GM18519 (cell line): ENCODE measurements around the gene SEMA4D.

ENCODE experiments used
- ATAC-seq: cut with Tn5 transposase; IDR thresholded peaks from one replicate; pipeline ENCODE4 v1.9.1; 2021; ENCODE audit warnings: mild to moderate bottlenecking, moderate library complexity; ENCODE audit not compliant: unreplicated experiment, low FRiP score

Gene SEMA4D

GRCh38 chr9:89418882-89419640 lies 78.9 kb downstream of the SEMA4D start:
- no peak for ATAC-seq

GRCh38 chr9:89418474-89418845 lies 79.5 kb downstream of the SEMA4D start:
- ATAC-seq: no peak

DNA sequence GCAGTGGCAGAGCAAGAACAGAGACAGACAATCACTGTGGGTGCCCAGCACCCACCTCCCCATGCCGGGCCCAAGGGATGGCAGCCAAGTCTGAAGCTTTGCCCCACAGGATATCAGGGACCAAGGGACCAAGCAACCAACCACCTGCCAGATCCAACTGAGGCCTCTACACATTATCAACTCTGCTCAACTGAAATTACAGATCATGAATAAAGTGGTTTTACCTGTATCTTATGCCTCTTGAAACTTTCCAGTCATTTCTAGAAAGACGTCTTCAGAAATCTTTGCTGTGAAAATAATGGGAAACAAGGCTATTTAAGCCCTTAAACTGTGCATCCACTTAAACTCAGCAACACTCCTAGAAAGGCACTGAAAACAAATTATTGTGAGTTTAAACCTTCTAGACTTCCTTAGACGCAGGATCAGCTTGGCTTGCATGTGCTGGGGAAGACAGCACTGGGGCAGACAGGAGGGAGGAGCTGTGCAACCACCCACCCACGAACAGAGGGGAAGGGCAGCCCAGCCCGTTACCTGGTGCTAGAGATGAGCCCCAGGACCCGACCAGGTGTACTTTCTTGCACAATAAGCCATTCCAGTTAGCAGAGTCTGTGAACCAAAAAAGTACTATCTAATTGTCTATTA lies 80.0 kb downstream of the SEMA4D start:
- no peak for ATAC-seq

DNA sequence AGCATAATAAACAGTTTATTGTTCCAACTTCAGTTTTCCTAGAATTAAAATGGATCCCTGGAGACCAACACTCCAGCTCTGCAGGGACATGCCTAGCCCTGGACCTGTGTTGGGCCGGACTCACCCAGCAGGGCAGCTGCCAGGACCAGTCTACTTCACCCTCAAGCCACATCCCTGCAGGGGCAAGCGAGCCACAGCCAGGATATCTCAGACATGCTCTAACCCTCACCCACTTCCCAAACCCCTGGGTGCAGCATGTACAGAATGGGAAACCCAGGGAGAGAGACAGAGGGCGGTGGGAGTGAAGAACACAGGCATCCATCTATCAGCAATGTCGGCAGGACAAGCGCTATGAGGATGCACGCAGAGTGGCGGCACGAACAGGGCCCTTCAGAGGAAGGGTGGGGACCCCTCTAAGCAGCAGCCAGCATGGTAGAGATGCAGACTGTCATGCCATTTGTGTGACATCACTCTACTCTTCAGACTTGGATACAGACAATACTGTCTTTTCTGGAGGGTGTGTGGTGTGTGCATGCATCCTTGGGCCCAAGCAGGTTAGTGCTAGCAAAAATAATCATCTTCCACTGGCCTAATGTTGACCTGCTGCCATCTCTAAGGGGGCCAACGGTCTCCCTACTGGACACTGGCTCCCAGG lies 83.1 kb downstream of the SEMA4D start:
- no peak for ATAC-seq

DNA sequence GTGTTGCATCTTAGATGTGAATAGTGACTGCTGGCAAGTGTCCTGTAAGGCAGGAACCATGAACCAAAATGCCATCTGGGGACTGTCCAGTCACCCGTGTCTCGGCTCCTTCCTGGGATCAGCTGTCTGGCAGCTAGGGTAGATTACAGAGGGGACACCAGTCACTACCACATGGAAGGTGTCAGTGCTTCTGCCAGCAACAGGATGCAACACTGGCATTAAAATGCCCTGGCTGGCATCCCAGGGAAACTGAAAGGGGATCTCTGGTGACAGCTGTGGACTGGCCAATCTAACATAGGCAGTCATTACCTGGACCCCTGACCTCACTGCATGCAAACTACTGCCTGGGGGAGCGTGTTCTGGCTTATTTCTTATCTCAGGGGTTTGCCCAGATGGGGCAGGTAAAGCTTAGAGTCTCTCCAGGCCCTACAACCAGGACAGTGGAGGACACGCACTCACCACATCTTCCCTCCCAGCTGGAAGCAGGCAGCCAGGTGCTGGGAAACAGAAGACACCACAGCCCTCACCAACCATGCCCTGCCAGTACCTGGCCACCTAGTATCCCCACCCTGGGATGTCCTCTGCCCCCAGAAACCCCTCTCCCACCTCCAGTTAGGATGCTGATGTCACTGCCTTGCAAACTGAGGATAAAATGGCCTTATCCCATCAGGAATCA lies 83.8 kb downstream of the SEMA4D start:
- ATAC-seq: no peak

DNA sequence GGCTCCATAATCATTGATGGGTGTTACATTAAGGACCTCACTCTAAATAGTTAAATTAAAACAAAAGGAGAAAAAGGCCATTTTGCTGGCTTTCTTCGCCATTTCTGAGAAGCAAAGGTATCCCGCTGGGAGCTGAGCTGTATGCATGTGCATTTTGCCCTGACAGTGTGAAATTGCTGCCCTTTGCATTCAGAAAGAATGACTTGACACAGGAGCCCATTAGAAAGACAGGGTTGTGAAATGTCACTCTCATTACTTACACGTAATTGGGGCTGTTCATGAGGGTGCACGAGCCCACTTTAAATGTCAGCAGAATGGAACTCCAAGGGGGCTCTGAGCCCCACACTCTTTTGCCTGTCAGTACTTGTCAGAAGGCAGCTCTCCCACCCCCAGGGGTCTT lies 85.0 kb downstream of the SEMA4D start:
- ATAC-seq: no peak

- no peak for ATAC-seq
These were observed 85.4 kb downstream of the SEMA4D start for GRCh38 chr9:89412541-89412940.

- ATAC-seq: no peak
These were observed 86.2 kb downstream of the SEMA4D start for GRCh38 chr9:89411759-89412158.

GRCh38 chr9:89410641-89411350 lies 87.1 kb downstream of the SEMA4D start:
- peak; percentile 53 for ATAC-seq

DNA sequence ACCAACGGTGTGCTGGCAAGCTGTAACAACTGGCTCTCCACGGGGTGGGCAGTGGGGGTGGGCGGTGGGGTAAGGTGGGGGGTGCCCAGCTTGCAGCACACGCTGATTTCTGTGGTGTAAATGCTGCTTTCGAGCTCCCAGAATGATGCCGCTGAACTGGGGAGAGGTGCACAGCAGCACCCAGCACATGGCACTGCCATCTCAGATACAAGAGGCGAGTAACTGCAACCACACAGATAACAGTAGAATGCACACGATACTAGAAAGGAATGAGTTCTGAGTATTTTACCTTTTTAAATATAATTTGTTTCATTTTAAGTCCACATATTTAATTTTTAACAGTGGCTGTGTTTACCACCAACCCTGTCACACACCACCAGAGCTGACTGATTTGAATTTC lies 87.9 kb downstream of the SEMA4D start:
- no peak for ATAC-seq

DNA sequence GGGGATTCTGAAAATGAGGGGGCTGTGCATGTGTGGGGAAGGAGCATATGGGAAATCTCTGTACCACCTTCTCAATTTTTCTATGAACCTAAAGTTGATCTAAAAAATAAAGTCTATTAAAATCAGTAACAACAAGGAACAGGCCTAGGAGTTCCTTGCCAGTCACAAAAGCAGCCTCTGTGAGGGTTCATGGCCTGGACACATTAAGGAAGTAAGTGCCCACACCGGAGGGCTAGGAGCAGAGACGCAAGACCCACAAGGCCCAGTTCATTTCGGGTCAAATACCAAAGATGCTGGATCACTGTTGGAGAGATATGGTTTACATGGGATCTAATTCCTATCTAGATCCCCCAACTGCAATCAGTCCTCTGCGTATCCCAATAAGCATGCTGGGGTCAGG lies 88.4 kb downstream of the SEMA4D start:
- ATAC-seq: no peak

- ATAC-seq: no peak
These were observed 89.2 kb downstream of the SEMA4D start for GRCh38 chr9:89408628-89409101.

- no peak for ATAC-seq
These were observed 90.8 kb downstream of the SEMA4D start for GRCh38 chr9:89407070-89407469.

GRCh38 chr9:89405826-89406225 lies 92.1 kb downstream of the SEMA4D start:
- no peak for ATAC-seq

DNA sequence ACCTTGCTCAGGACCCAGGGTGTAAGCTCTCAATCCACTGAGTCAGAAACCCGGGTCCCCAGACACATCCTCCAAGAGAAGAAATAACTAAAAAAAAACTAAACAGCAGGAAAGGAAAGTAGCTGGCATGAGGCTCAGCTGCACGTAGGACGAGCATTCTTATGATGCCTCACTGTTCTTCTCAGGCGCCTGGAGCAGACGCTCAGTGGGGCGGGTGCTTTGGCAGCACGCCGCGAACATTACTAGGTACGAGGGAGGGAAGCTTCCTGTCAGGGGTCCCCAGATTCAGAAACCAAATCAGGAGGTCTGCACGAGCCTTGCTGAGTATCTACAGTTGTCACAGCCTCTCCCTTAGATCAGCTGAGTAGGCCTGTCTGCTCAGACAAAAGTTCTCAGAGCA lies 93.8 kb downstream of the SEMA4D start:
- ATAC-seq: no peak

- ATAC-seq: no peak
These were observed 95.1 kb downstream of the SEMA4D start for GRCh38 chr9:89402695-89403427.

DNA sequence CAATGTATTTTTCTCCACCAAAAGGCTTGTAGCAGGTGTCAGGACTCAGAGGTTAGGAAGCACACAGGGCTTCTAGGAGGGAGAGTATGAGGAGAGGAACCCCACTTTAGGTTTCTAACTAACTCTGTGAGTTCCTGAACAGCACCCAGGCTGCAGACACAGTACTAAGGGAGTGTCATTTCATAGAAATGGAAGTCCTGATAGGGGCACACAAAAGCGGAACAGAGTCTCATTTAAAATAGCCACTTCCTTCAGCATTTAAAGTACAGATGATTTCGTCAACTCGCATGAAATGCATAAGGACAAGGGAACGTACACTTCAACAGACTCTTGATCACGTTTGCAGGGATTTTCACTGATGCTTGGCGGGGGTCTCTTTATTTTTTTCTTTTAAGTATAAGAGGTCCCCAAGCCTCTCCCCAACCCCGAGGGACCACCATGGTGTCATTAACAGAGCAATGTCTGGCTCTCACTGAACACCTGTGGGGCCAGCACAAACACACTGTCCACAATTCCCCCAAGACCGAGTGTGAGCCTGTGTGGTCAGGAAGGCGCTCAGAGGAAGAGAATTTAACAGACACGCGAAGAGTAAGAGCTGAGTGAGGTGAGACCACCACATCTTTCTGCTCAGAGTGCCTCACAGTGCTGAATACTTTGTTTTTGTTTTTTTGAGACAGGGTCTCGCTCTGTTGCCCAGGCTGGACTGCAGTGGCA lies 97.4 kb downstream of the SEMA4D start:
- ATAC-seq: peak; percentile 72

GRCh38 chr9:89398621-89399020 lies 99.3 kb downstream of the SEMA4D start:
- ATAC-seq: no peak

DNA sequence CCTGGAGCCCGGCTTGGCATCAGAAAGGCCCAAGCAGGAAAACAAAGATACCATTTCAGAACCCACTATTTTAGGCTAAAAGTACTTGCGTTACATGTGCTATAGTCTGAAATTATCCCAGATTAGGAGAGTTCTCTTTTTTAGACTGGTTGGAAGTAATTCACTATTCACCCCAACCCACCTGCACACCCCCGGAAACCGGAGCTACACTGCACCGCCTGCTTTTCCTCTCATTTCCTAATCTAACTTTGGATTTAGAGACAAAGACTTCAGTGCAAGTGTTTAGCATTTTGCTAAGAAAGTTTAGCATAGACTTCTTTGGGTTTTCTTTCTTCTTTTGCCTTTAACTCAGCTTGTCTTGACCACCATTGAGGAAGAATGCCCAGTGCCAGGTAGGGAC lies 100.4 kb downstream of the SEMA4D start:
- ATAC-seq: no peak
